ENCODE results near the gene CTCFL.

Gene CTCFL

GRCh38 chr20:57468523-57469417, 56.2 kb downstream of the CTCFL start:
- TF ChIP-seq POLR2AphosphoS5 (IDR thresholded peaks at IDR 0.05; ENCODE audit: low read depth, low read length): no peak
- TF ChIP-seq SIN3A (IDR thresholded peaks at IDR 0.05; ENCODE audit: borderline replicate concordance, insufficient read depth, low read length): no peak
- TF ChIP-seq TAF1 (IDR thresholded peaks at IDR 0.05; ENCODE audit: borderline replicate concordance, insufficient read depth, low read length): no peak
- no peak for TF ChIP-seq REST (IDR thresholded peaks at IDR 0.05; ENCODE audit: insufficient read depth in 1 of 2, low read depth in 2 of 2, low read length in 2 of 2)
- no peak for TF ChIP-seq FOXP2 (optimal IDR thresholded peaks at IDR 0.05; ENCODE audit: borderline replicate concordance, extremely low read depth, extremely low read length, insufficient read depth)

- TF ChIP-seq POLR2AphosphoS5 (IDR thresholded peaks at IDR 0.05; ENCODE audit: low read depth, low read length) (no peak), TAF1 (IDR thresholded peaks at IDR 0.05; ENCODE audit: borderline replicate concordance, insufficient read depth, low read length) (no peak)
Measured at GRCh38 chr20:57467742-57468141, 57.2 kb downstream of the CTCFL start.

GRCh38 chr20:57465943-57466342, 59.0 kb downstream of the CTCFL start:
- no peak for TF ChIP-seq TAF1 (IDR thresholded peaks at IDR 0.05; ENCODE audit: borderline replicate concordance, insufficient read depth, low read length)
- TF ChIP-seq POLR2AphosphoS5 (IDR thresholded peaks at IDR 0.05; ENCODE audit: low read depth, low read length): no peak
- no peak for TF ChIP-seq REST (IDR thresholded peaks at IDR 0.05; ENCODE audit: insufficient read depth in 1 of 2, low read depth in 2 of 2, low read length in 2 of 2)
- TF ChIP-seq SIN3A (IDR thresholded peaks at IDR 0.05; ENCODE audit: borderline replicate concordance, insufficient read depth, low read length): no peak
- TF ChIP-seq FOXP2 (optimal IDR thresholded peaks at IDR 0.05; ENCODE audit: borderline replicate concordance, extremely low read depth, extremely low read length, insufficient read depth): no peak

- TF ChIP-seq FOXP2 (optimal IDR thresholded peaks at IDR 0.05; ENCODE audit: borderline replicate concordance, extremely low read depth, extremely low read length, insufficient read depth) (no peak), TAF1 (IDR thresholded peaks at IDR 0.05; ENCODE audit: borderline replicate concordance, insufficient read depth, low read length) (no peak), SIN3A (IDR thresholded peaks at IDR 0.05; ENCODE audit: borderline replicate concordance, insufficient read depth, low read length) (no peak), REST (IDR thresholded peaks at IDR 0.05; ENCODE audit: insufficient read depth in 1 of 2, low read depth in 2 of 2, low read length in 2 of 2) (no peak), POLR2AphosphoS5 (IDR thresholded peaks at IDR 0.05; ENCODE audit: low read depth, low read length) (no peak)
Measured at GRCh38 chr20:57465486-57465885, 59.5 kb downstream of the CTCFL start.

GRCh38 chr20:57464642-57465211, 60.2 kb downstream of the CTCFL start:
- TF ChIP-seq FOXP2 (optimal IDR thresholded peaks at IDR 0.05; ENCODE audit: borderline replicate concordance, extremely low read depth, extremely low read length, insufficient read depth) (no peak), TAF1 (IDR thresholded peaks at IDR 0.05; ENCODE audit: borderline replicate concordance, insufficient read depth, low read length) (no peak), POLR2AphosphoS5 (IDR thresholded peaks at IDR 0.05; ENCODE audit: low read depth, low read length) (no peak), REST (IDR thresholded peaks at IDR 0.05; ENCODE audit: insufficient read depth in 1 of 2, low read depth in 2 of 2, low read length in 2 of 2) (no peak), SIN3A (IDR thresholded peaks at IDR 0.05; ENCODE audit: borderline replicate concordance, insufficient read depth, low read length) (no peak)

Measured in PFSK-1 (cell line).